Measurements from ENCODE around the gene NUDT6. TPM values are rescaled to one million over a fixed set of nuclear protein-coding genes. Genes with fewer than 3 reads are reported as not detected.

NUDT6 gene
- total RNA-seq, 1 experiment from 2014 or later, result 9.0 TPM

DNA sequence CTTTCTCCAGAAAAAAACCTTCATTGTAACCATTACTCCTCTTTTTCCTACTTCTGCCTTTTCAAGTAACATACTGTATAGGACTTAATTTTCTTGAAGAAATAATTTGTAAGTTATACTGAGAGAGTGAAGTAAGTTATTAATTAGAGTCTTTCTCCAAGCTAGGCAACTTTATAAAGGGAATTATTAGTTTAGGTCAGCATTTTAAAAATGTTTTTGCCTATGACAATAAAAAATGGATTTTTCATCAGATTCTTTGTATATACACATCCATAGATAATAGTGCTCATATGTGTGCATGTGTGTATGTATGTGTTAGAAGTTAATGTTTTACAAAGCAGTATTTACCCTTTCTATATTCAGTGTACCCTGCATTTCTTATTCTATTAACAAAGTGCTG, 10.4 kb upstream of the NUDT6 start:
- Histone ChIP-seq H3K9me3 (ENCODE audit: control insufficient read depth in 1 of 2, insufficient read depth in 1 of 2, low read depth in 1 of 2, low read length in 2 of 2) (no peaks in the 10 kb centered on the region), H3K36me3 (ENCODE audit: control insufficient read depth in 1 of 2, insufficient read depth in 2 of 2, low read length in 2 of 2) (peaks cover 16 to 33% of the 10 kb centered on the region in 2 experiments; a peak in 3 of 4 replicates), H3K4me1 (ENCODE audit: control insufficient read depth in 1 of 2, insufficient read depth in 2 of 2, low read length in 2 of 2) (no peaks in the 10 kb centered on the region), H3K9me2 (ENCODE audit: insufficient read depth) (no peaks in the 10 kb centered on the region), H4K20me1 (ENCODE audit: insufficient read depth) (no peaks in the 10 kb centered on the region), H3K79me2 (ENCODE audit: insufficient read depth, low read length) (peaks cover 3% of the 10 kb centered on the region; the same call in 1 of the 2 replicates), H3K4me3 (replicated peaks in 1 of 2; ENCODE audit: low read depth in 1 of 2, low read length in 2 of 2) (no peak overlapping the region), H3K4me2 (ENCODE audit: low read length) (no peak overlapping the region), H3K9ac (ENCODE audit: low read length) (no peak overlapping the region), H2AFZ (ENCODE audit: low read depth, low read length, poor library complexity, severe bottlenecking) (no peak overlapping the region), H3K27me3 (ENCODE audit: insufficient read depth, low read length) (no peaks in the 10 kb centered on the region), H3K27ac (ENCODE audit: low read depth, low read length) (no peak overlapping the region)
- ChIA-PET RAD21 (ENCODE audit: low non-redundant PET in 1 of 2, low total read pairs in 2 of 2, uncharacterized antibody in 2 of 2, unreplicated experiment in 2 of 2) (no interaction called here), POLR2A (no interaction called here), CTCF (no interaction called here)
- no peak for DNase-seq (ENCODE audit: low read depth, low spot score)
- no peak for ATAC-seq
- no TSS peak for BruUV-seq (replicated peaks)
- intact Hi-C loops (cut with micrococcal nuclease), result loop anchor here (2.0 kb wide), 1 partner anchor 1032 kb away; no protein-coding TSS in a partner anchor
- no peak for TF ChIP-seq POLR2A (IDR thresholded peaks at IDR 0.05; ENCODE audit: borderline replicate concordance, extremely low read depth, insufficient read depth, insufficient read length)
- TF ChIP-seq CTCF (IDR thresholded peaks at IDR 0.05 in 2 of 3, conservative IDR thresholded peaks at IDR 0.05 in 1 of 3; ENCODE audit: borderline replicate concordance in 1 of 3, insufficient read depth in 1 of 3, low read depth in 2 of 3, low read length in 2 of 3), result no peak
- TF ChIP-seq, protein P1, sequence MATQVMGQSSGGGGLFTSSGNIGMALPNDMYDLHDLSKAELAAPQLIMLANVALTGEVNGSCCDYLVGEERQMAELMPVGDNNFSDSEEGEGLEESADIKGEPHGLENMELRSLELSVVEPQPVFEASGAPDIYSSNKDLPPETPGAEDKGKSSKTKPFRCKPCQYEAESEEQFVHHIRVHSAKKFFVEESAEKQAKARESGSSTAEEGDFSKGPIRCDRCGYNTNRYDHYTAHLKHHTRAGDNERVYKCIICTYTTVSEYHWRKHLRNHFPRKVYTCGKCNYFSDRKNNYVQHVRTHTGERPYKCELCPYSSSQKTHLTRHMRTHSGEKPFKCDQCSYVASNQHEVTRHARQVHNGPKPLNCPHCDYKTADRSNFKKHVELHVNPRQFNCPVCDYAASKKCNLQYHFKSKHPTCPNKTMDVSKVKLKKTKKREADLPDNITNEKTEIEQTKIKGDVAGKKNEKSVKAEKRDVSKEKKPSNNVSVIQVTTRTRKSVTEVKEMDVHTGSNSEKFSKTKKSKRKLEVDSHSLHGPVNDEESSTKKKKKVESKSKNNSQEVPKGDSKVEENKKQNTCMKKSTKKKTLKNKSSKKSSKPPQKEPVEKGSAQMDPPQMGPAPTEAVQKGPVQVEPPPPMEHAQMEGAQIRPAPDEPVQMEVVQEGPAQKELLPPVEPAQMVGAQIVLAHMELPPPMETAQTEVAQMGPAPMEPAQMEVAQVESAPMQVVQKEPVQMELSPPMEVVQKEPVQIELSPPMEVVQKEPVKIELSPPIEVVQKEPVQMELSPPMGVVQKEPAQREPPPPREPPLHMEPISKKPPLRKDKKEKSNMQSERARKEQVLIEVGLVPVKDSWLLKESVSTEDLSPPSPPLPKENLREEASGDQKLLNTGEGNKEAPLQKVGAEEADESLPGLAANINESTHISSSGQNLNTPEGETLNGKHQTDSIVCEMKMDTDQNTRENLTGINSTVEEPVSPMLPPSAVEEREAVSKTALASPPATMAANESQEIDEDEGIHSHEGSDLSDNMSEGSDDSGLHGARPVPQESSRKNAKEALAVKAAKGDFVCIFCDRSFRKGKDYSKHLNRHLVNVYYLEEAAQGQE (IDR thresholded peaks at IDR 0.05; ENCODE audit: low read depth), result no peak
- TF ChIP-seq TCF7L2 (IDR thresholded peaks at IDR 0.05; ENCODE audit: borderline replicate concordance, extremely low read depth, insufficient read depth, insufficient read length), result no peak
- TF ChIP-seq FOSL1 (IDR thresholded peaks at IDR 0.05; ENCODE audit: low read depth), result no peak
- no peak for TF ChIP-seq RAD21 (IDR thresholded peaks at IDR 0.05; ENCODE audit: low read depth)
- no peak for TF ChIP-seq SRF (IDR thresholded peaks at IDR 0.05; ENCODE audit: low read depth)
- TF ChIP-seq YY1 (IDR thresholded peaks at IDR 0.05; ENCODE audit: extremely low read depth, insufficient replicate concordance, low read depth, low read length), result no peak
- TF ChIP-seq CEBPB (IDR thresholded peaks at IDR 0.05; ENCODE audit: low read depth), result no peak
- no peak for TF ChIP-seq ZNF274 (IDR thresholded peaks at IDR 0.05; ENCODE audit: low read depth, low read length)
- no peak for TF ChIP-seq EZH2 (IDR thresholded peaks at IDR 0.05)
- TF ChIP-seq, protein P2, sequence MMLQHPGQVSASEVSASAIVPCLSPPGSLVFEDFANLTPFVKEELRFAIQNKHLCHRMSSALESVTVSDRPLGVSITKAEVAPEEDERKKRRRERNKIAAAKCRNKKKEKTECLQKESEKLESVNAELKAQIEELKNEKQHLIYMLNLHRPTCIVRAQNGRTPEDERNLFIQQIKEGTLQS (IDR thresholded peaks at IDR 0.05), result no peak
- TF ChIP-seq ZFX (IDR thresholded peaks at IDR 0.05), result no peak
- TF ChIP-seq ZBTB33 (IDR thresholded peaks at IDR 0.05; ENCODE audit: extremely low read depth, insufficient replicate concordance, low read length), result no peak
- TF ChIP-seq, protein P3, sequence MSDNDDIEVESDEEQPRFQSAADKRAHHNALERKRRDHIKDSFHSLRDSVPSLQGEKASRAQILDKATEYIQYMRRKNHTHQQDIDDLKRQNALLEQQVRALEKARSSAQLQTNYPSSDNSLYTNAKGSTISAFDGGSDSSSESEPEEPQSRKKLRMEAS (IDR thresholded peaks at IDR 0.05), result no peak
